Measurements from ENCODE around the gene SEC14L2.

Gene SEC14L2

DNA sequence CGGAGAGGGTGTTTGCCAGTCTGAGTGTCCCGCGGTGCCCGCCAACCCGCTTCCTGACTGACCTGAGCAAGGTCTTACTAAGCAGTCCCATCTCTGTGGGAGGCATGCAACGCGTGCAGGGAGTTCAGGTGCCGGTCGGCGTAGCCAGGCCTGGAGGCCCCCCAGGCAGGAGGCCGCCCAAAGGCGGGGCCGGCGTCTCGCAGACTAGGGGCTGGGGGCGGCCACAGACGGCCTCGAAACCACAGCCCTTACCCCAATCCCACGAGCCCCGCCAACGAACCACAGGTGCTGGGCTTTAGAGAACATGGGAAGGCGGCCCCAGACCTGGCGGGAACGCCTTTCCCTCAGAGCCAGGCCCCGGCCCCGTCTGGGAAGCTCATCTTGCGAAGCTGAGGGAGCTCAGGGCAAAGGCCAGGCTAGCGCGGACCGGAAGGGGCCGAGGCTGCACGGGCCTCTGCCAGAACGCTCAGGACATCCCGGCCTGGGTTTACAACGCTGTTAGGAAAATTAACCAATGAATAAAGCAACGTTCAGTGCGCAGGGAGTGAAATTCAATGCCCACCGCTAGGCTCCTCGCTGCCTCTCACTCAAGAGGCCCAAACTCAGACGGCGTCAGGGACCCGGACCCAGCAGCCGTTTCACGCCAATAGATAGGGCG is 26.6 kb downstream of the SEC14L2 start:
- no peak for DNase-seq (ENCODE audit: low read depth, low spot score)
- peak overlapping the region; percentile 91 for H3K4me3 ChIP-seq (ENCODE audit: low read length)

DNA sequence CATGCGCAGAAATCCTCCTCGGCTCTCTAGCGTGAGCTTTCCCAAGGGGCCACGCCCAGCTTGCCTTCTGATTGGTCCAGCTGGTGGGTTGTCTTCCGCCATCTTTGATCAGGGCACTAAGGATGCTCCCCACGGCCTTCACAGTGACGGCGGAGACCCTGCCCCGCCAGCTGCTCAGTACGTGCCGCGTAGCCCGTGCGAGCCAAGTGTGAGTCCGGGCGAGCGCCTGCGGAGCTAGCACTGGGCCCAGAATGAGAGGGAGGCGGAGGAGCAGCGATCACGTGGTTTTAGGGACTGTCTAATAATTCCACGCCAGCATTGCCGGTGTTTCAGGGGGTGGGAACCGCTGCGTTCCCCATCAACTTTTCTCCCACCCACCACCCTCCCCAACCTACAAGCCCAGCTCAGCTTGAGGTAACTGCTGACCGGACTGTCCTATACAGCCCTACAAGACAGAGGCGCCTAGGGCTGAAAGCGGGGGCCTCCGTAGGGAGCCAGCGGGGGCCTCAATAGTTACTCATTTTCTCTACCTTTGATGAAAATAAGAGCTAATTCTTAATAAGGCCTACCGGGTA is 27.2 kb downstream of the SEC14L2 start:
- peak; percentile 100 for DNase-seq (ENCODE audit: low read depth, low spot score)
- peak overlapping the region; percentile 91 for H3K4me3 ChIP-seq (ENCODE audit: low read length)

DNA sequence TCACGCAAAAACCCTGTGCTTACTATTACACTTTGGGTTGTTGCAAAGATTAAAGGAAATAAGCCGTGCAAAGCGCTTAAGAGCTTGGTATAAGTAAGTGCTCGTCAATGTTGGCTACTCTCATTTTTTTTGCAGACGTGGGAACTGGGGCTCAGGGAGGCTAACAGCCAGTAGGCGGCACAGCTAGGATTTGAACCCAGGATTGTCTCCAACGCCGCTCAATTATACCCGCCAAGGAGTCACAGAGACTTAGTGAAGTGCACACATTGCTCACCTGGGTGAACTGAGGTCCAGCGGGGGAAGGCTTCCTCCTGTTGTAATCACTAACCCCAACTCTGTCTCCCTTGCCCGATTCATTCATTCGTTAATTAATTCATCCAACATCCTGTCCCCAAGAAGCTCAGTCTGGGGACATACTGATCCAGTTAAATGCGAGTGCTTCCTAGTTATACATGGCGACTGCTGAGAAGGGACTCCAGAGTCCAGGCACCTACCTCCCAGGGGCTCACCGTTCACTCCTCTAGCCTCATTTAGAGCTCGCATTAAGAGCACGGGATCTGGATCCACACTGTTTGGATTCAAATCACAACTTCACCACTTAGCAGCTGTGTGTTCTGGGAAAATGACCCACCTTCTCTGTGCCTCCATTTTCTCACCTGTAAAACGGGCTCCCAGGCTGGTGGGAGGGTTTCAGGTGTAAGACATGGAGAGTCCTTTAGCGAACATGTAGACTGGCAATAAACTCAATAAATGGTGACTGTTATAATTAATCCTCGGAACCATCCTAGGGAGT is 27.9 kb downstream of the SEC14L2 start:
- DNase-seq (ENCODE audit: low read depth, low spot score), result no peak

DNA sequence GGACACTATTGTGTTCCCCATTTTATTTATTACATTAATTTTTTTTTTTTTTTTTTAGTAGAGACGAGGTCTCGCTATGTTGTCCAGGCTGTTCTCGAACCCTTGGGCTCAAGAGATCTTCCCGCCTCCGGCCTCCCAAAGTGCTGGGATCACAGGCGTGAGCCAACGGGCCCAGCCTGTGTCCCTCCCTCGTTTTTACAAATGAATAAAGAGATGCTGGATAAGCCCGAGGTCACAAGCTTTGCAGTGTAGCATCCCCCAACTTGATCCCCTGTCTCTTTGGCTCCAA is 28.5 kb downstream of the SEC14L2 start:
- H3K4me3 ChIP-seq (ENCODE audit: low read length), result peak overlapping the region; percentile 91
- DNase-seq (ENCODE audit: low read depth, low spot score), result no peak

More for the DNA sequence above, 27.9 kb downstream of the SEC14L2 start:
- peak overlapping the region; percentile 91 for H3K4me3 ChIP-seq (ENCODE audit: low read length)

DNA sequence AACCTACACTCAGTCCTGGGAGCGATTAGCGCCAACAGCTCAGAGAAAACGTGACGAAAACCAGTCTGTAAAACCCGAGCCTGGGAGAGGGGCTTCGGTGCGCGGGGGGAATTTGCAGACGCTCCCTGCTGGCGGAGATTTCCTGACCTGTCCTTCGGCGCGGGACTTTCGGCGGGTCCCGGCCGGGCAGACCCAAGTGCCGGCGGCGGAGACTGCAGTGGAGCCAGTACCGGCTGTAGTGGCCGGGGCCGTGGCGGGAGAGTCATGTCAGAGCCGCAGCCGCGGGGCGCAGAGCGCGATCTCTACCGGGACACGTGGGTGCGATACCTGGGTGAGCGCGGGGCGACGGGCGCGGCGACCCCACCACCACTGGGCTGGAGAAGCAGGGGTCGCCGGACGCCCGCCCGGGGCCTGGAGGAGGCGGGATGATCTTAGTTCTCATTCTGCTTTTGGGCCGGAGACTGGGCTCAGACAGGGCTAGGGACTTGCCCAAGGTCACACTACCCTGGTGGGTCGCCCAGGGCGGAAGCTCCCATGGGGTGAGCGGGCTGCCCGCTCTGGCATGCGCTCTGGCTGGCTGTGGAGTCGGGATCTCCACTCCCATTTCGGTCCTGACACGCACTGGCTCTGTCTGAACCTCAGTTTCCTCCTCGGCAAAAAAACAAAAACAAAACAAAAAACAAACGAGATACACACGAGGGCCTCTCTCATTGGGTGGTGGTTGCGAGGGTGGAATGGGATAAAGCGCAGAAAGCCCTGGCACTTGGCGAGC is 29.0 kb downstream of the SEC14L2 start, which contains the start of gene MTFP1:
Gene MTFP1, plus strand, starts transcription at position 153 of the 772 bp plus-strand sequence. Its CDS starts 112 bp downstream, at position 265.
- H3K4me3 ChIP-seq (ENCODE audit: low read length), result peak within 1 kb of the TSS; percentile 91
- DNase-seq (ENCODE audit: low read depth, low spot score), result no peak

DNA sequence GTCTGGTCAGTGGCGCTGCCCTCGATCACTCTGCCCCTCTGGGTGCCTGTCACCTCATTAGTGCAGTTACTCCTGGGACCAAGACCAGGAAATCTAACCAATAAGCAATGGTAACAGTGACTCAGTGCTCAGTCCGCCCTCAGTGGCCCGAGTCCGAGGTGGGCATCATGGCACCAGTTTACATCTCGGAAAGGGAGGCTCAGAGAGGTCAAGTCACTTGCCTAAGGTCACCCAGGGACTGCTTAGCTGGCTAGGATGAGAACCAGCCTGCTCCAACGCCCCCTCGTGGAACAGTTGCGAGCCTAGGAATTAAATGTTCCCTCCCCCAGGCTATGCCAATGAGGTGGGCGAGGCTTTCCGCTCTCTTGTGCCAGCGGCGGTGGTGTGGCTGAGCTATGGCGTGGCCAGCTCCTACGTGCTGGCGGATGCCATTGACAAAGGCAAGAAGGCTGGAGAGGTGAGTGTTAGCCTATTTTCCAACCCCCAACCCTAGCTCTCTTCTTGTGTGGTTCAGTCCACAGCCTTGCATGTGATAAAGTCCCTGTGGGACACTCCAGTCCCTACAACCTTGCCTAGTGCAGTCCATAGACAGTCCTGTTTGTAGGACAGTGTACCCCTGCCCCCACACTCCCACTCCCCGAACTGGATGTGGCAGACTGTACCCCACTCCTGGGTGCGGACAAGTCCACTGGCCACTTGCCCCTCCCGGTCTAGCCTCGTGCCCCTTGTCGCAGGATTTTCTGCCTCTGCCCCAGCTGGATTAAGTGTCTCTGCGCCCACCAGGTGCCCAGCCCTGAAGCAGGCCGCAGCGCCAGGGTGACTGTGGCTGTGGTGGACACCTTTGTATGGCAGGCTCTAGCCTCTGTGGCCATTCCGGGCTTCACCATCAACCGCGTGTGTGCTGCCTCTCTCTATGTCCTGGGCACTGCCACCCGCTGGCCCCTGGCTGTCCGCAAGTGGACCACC is 29.9 kb downstream of the SEC14L2 start:
- DNase-seq (ENCODE audit: low read depth, low spot score), result peak; percentile 86
- peak overlapping the region; percentile 91 for H3K4me3 ChIP-seq (ENCODE audit: low read length)

DNA sequence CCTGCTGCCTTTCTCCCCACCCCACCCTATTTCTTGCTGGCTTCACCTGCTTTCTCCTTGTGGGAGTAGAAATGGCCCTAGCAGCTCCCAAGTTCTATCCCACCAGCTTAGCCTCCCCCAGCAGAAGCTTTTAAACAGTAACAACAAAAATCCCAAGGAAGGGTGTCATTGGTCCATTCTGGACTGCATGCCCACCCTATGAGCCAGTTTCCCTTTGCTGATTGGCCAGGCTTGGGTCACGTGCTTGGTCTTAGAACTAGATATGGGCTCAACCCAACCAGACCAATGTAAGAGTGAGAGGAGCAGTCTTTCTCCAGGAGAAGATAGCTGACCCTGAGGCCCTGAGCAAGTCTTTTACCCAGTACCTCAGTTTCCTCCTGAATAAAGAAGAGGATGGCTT is 31.1 kb downstream of the SEC14L2 start:
- no peak overlapping the region for H3K4me3 ChIP-seq (ENCODE audit: low read length)
- no peak for DNase-seq (ENCODE audit: low read depth, low spot score)

DNA sequence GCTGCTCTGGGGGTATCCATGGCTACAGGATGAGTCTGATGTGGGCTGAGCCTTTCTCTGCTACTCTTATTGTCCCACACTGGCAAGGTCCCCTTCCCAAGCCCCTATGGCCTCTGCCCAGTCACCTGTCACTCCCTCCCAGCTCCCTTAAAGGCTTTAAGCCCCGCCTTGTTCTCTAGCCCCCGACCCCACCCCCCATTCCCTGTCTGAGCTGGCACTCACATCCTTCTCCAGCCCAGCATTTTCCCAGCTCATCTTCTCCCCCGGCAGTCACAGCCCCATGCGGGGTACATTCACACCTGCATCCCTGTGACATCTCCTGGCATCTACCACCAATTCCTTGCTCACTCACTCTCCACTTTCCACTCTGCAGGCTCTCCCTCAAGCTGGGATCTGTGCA is 33.1 kb downstream of the SEC14L2 start:
- no peak overlapping the region for H3K4me3 ChIP-seq (ENCODE audit: low read length)
- DNase-seq (ENCODE audit: low read depth, low spot score), result no peak

DNA sequence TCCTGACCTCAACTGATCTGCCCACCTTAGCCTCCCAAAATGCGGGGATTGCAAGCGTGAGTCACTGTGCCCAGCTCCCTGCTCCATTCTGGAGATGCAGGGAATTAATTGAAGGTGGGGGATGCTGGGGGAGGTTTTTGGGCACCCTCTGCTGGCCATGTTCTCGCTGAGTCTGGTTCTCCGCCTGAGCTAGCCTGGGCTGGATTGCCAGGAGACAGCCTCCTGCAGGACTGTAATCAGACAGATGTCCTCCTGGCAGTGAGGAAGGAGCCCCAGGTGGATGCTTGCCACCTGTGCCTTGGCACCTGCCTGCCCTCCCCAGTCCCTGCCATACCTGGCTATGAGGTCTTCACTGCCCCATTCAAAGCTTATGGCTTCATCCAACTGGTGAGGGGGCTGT is 34.1 kb downstream of the SEC14L2 start:
- no peak for DNase-seq (ENCODE audit: low read depth, low spot score)
- H3K4me3 ChIP-seq (ENCODE audit: low read length), result no peak overlapping the region

DNA sequence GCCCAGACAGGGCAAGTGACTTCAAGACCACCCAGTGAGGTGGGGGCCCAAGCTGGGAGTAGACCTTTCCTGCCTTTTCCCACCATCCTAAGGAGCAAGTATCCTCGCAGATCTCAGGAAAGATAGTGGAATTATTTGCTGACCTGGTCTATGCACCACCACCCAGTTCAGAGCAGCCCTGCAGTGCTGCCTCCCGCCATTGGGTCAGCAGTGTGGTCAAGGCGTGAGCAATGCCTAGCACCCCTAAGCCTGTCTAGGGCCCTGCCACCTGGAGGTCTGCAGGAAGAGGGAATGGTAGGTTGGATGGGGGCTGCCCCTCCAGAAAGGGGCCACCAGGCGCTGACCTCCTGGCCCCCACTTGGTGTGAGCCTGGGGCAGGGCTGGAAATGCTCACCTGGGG is 35.3 kb downstream of the SEC14L2 start:
- no peak overlapping the region for H3K4me3 ChIP-seq (ENCODE audit: low read length)
- no peak for DNase-seq (ENCODE audit: low read depth, low spot score)

DNA sequence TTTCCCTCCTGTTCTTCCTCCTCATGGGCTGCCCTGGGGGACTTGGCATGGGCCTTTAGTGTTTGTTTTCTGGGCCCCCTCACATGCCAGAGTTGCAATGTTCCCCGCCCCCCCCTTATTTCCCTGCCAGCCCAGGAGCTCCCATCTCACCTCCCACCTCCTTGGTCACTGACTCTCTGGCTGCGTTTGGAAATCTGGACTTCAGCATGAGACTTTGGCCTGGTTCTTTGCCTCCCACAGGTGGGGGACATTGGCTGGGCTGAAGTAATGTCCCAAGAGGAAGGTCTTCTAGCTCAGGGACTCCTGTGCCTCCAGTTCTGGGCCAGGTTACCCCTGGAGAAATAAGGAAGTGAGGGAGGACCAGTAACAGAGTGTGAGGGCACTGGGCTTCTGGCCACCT is 35.7 kb downstream of the SEC14L2 start:
- no peak overlapping the region for H3K4me3 ChIP-seq (ENCODE audit: low read length)
- DNase-seq (ENCODE audit: low read depth, low spot score), result no peak

DNA sequence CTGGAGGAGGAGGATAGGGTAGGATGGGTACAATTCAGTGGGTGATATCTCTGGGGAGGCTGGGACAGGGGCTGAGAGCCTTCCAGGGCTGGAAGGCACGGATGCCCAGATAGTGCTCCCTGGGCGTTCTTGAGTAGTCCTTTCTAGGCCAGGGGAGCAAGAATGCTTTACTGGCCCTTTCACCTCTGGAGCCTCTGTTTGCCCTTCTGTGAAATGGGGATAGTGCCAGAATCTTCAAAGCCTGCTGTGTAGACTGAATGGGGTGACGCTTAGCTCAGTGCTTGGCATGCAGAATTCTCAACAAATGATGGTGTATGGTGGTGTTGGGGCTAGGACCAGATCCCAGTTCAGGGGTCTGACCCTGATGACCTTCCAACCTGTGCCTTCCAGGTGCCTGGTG is 36.4 kb downstream of the SEC14L2 start:
- DNase-seq (ENCODE audit: low read depth, low spot score), result no peak
- H3K4me3 ChIP-seq (ENCODE audit: low read length), result no peak overlapping the region

DNA sequence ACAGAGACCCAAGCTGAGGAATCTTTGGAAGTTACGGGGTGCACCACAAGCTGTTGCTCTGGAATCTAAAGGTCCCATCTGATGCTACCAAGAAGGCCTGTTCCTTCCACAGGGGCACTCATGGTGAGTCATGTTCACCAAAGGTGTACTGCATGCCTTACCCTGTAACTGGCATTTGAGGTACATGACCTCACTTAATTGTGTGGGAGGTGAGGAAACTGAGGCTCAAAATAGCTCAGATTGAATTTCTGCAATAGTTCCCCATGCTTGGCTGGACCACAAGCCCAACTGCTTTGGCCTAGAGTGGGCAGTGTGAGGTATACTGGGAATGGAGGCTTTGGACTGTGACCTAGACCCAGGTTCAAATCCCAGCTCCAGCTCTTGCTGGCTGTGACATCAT is 37.0 kb downstream of the SEC14L2 start:
- no peak for DNase-seq (ENCODE audit: low read depth, low spot score)
- H3K4me3 ChIP-seq (ENCODE audit: low read length), result no peak overlapping the region

DNA sequence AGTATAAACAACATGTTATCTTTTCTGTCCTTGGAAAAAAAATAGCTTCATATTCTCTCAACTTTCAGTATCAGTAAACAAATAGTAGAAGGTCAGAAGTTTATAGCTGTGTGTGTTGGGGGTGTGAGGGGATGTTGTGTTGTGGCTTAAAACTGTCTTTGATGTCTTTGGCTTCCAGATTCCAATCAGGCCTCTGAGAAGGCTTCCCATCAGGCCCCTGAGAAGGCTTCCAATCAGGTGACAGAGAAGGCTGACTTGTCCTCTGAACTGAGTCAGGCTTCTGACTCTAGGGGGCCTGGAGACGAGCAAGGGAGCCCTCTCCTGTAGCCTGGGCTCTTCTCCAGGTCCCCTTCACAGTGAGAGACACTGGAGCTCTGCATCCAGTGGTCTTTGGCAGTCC is 38.0 kb downstream of the SEC14L2 start:
- peak overlapping the region; percentile 52 for H3K4me3 ChIP-seq (ENCODE audit: low read length)
- no peak for DNase-seq (ENCODE audit: low read depth, low spot score)

DNA sequence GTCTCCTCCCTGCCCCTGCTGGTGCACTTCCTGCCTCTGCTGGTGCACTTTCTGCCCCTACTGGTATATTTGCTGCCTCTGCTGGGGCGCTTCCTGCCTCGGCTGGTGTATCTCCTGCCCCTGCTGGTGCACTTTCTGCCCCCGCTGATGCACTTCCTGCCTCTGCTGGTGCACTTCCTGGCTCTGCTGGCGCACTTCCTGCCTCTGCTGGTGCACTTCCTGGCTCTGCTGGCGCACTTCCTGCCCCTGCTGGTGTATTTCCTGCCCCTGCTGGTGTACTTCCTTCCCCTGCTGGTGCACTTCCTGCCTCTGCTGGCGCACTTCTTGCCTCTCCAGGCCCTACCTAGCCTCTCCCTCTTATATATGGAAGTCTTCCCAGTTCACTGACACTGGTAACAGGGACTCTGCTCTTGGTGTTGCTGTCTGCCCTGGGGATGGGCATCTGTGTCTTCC is 38.9 kb downstream of the SEC14L2 start:
- peak overlapping the region; percentile 52 for H3K4me3 ChIP-seq (ENCODE audit: low read length)
- DNase-seq (ENCODE audit: low read depth, low spot score), result peak; percentile 85

DNA sequence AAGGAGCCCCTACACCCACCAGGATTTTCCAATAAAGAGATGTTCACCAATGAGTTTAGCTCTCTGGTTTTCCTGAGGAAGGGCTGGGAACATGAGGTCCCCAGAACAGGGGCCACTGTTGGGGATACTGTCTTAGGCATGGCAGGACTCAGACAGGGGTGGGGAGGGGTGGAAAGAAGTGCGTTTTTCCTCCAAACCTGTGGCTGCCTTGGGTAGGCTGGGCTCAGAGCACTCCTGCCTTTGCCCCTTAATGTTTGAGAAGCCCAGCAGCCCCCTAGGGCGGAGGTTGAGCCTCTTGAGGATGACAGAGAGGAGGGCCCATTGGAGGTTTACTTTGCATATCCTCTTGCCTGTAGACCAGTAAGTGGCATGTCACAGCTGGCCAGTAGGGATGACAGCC is 39.4 kb downstream of the SEC14L2 start:
- no peak for DNase-seq (ENCODE audit: low read depth, low spot score)
- peak overlapping the region; percentile 52 for H3K4me3 ChIP-seq (ENCODE audit: low read length)

DNA sequence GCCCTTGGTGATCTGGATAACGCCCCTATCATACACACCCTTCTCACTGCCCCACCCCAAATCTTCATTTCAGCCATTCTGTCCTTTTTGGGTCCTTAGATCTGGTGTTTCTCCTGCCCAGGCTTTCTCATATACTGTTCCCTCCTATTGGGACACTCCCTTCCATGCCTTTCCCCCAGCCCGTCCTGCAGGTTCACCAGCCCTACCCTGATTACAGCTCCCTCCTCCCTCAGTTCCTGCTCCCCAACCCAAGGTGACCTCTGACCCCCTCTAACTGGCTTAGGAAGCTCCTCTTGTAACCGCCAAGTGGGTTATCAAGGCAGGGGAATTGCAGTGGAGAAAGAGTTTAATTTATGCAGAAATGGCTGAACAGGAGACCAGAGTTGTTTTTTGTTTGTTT is 41.7 kb downstream of the SEC14L2 start:
- DNase-seq (ENCODE audit: low read depth, low spot score), result no peak
- no peak overlapping the region for H3K4me3 ChIP-seq (ENCODE audit: low read length)

DNA sequence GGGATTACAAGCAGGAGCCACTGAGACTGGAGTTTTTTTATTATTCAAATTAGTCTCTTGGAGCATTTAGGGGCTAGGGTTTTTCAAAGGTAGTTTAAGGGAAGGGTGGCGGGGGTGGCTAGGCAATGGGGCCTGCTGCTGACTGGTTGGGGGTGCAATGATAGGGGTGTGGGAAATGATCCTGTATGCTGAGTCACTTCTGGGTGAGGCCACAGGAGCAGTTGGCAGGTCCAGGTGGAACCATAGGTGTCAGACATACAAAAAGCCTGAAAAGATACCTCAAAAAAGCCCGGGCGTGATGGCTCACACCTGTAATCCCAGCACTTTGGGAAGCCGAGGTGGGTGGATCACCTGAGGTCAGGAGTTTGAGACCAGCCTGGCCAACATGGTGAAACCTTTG is 42.4 kb downstream of the SEC14L2 start:
- no peak for DNase-seq (ENCODE audit: low read depth, low spot score)
- no peak overlapping the region for H3K4me3 ChIP-seq (ENCODE audit: low read length)

DNA sequence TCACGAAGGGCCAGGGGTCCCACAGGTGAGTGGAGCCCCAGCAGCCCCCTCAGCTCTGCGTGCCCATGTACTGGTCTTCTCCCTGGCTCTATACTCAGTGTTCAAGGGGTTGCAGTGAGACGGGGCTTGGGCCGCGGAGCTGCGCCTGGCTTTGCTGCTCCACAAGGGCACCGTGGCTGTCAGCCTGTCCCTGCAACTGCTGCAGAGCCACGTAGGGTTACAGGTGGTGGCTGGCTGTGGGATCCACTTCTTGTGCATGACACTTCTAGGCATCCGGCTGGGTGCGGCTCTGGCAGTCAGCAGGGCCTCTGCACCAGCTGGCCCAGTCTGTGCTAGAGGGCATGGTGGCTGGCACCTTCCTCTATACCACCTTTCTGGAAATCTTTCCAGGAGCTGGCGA is 43.0 kb downstream of the SEC14L2 start:
- DNase-seq (ENCODE audit: low read depth, low spot score), result no peak
- no peak overlapping the region for H3K4me3 ChIP-seq (ENCODE audit: low read length)

Data from Jurkat, Clone E6-1 (cell line).